GM21515 (cell line): ENCODE results near the gene ASTN1.

Experiments
- ATAC-seq: cut with Tn5 transposase; IDR thresholded peaks from one replicate; pipeline ENCODE4 v1.9.1; 2021; ENCODE audit not compliant: unreplicated experiment

The ASTN1 gene

DNA sequence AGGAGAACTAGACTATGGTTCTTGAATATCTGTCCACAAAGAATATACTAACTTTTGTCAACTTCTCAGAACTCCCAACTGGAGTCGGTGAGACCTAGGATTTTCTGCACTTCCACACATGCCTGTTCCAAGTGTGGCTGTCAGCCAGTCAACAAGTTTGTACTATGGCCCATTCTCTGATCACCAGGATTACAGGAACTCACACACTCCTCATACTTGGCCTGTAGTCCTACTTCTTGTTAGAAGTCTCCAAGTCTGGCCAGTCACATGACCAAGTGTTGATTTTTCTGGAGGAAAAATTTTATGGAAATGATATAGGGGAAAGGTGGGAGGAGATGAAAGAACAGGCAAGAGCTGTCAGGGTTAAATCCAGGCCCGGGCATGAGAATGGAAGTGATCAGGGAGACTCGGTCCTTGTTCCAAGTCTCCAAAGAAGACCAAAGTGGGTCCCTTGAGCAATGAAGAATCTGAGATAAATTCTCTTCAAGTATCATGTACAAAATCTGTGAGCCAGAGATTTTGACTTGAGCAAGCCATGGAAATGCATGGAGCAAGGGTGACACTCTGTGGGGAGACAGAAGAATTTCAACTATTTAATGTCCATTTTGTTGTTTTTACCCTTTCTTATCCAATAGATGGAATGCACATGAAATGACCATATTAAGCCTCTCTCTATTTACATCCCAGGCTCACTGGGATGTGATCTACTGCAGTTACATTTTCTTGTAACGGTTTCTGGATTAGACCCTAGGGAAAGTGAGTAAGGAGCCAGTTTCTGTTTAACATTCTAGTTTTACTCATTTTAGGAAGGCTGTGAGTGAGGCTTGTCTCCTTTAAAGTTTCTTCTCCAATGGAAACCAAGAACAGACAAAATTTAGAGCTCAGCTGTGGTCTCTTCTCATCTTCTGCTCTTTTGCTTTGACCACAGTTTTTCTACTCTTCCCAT is 320.9 kb downstream of the ASTN1 start:
- ATAC-seq, result no peak

DNA sequence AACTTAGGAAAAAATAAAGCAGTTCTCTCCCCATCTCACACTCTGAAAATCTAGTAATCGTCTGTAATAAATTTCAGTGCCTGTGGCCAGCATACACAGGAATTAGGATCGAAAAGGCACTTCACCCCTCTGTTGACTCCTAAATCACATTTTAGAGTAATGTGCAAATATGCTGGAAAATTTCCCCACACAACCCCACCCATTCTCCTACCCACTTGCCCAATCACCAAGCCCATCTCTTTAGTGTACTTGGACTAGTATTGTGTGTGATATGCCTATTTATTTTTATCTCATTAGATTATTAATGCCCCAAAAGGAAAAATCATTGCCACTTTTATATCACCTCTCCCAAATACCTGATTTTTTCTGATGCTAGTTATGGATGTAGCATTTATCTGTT is 323.3 kb downstream of the ASTN1 start:
- ATAC-seq, result no peak

DNA sequence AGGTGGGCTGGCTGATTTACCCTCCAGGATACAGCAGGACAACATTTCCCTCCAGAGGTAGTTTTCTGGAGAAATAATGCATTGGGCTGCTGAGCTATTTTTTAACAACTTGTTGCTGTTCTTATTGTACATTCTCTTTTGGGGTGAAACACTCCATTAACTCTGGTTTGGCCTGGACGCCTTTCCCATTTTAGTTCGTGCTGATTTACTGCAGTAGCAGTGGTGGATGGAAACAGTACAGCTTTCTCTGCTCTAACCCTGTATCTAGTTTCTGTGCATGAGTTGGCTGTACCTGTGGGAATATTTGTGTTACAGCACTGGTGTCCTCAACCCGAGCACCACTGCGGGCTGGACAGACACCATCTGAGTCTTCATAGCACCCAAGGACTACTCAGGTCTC is 325.3 kb downstream of the ASTN1 start:
- ATAC-seq, result no peak

DNA sequence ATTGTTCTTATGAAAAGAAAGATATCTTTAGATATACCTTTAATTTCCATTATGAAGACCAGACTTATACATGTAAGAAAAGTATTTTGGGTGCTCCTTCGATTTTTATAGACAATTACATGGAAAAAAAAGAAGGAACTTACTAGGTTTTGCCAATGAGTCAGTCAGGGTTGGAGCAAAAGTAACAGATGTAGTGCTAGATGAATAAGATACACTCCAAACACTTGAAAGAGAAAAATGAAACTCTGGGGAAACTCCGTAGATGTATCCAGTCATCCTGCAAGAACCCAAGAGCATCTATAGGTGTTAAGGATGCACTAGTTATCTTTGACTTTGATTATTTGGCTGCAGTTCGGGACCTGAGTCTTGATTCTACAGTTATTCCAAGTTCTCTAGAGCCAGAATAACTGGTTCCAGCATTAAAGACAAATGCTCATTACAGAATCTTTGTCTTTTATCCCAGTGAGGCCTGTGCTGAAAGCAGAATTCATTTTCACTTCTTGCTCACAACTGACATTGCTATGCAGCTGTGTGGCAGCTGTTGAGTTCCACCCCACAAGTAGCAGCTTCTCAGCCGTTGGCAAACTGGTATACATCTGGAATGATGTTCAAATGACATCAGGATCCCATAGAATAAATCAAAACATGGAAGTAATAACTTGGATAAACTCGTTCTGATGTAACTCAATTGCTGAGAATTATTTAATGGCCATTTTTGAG is 326.1 kb downstream of the ASTN1 start:
- no peak for ATAC-seq

DNA sequence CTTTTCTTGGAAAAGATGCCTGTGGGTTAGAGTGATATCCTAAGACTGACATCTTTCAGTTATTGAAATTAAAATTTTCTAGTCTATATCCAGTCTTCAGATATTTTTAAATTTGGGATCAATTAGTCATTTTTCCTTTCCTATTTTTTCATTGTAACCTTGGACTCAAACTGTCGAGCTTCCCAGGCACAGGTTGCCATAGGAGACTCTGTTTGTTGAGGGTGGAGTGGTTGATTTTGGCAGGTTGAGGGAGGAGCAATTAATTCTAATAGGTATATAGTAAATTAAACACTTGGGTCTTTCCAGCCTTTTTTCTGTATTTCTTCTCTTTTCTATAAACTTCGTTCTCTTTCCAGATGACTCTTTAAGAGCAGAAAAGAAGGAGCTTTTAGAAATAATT is 326.8 kb downstream of the ASTN1 start:
- no peak for ATAC-seq

DNA sequence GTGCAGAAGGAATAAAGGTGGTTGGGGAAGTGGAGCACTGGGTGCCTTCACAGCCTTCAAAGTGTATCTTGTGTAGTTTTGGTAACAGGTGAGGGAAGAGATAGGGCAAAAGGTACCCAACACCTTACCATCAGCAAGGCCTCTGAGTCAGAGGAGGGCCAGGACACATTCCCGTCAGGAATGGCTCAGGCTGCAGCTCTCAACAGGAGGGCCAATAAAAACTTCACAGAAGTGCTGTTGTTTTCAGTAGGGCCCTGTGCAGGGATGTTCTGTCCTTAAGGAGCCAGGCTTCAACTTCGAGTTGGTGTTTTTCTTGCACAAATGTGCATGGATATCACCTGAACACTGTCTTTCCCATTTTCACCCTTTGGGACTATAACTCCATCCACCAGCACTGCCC is 333.4 kb downstream of the ASTN1 start:
- ATAC-seq, result no peak

DNA sequence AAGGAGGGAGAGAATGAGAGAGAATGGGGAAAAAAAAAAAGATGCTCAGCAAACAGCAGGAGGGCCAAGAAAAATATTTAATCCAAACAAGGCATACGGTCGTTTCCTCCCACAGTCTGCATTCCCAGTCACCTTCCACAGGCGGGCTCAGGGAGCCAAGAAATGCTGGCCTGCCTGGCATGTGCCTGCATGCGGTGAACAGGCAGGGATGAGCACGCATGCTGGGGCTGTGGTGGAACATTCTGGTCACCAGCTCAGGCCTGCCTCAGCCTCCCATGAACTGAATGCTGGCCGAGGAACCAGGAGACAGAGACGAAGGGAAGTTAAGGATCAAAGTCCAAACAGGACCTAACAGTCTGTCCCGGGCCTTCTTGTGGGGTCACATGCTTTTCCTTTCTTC is 335.3 kb downstream of the ASTN1 start:
- ATAC-seq, result no peak

DNA sequence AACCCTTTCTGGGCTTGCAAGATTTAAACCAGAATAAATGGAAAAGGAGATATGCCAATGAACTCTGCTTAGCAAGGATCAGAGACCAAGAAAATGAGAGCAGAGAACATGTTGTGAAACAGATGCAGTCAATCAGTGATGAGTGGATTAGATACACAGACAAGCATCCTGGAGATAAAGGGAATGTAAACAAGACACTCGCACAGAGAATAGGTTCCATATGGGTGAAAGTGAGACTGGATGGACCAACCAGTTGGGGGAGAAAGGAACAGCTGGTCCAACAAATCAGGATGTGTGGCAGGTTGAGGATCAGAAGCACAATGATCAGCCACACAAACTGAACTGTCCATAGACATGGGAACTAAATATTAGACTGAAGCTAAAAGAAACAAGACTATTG is 338.2 kb downstream of the ASTN1 start:
- no peak for ATAC-seq

DNA sequence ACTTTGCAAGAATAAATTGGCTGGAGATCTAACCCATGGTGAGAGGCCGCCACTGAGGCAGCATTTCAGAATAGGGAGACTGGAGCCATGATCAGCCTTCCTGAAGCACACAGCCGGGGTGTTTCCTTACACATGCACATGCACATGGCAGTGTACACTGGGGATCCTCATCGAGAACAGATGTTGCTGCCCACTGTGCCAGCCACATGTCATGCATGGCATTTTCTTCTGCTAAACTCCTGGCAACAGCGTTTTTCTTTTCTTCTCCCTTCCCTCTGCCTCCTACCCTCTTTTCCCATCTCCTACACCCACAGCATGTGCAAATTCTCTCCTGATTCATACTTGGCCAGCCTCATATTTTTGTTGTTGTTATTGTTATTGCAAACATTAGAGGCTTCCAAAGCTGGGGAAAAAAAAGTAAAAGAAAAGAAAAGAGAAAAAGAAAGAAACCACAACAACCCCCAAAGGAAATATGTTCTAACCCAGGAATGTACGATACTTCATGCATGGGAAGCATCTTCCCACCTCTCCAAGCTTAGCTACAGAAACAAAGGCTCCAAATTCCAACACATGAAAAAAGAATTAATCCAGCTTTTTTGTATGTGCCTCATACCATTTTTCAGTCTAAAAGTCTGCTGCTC is 344.0 kb downstream of the ASTN1 start:
- no peak for ATAC-seq

DNA sequence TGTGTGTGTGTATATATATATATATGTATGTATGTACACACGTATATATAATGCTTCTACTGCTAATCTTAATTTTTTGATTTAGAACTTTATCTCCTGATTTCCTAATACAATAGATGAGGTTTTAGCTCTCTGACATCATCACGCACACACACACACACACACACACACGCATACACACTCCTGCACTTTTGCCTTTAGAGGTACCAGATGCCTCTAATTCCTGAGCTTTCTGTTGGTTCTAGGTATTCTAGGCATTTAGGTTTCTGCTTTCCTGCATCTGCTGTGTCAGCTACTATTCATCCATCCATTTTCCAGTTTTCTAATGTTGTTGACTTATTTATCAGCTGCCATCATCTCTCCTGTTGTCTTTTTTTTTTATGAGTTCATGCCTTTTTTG is 348.3 kb downstream of the ASTN1 start:
- ATAC-seq, result no peak

DNA sequence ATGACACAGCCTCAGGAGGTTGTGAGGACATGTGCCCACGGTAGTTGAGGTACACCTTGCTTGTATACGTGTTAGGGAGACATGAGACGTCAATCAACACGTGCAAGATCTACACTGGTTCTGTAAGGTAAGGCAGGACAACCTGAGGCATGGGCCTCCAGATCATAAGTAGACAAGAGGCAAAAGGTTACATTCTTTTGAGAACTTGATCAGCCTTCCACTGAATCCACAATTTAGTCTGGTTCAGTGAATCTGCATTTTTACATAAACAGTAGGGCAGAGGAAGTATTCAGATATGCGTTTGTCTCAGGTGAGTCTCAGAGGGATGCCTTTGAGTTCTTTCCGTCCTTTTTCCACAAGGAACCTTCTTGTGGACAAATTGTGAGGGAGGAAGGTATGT is 348.9 kb downstream of the ASTN1 start:
- no peak for ATAC-seq

DNA sequence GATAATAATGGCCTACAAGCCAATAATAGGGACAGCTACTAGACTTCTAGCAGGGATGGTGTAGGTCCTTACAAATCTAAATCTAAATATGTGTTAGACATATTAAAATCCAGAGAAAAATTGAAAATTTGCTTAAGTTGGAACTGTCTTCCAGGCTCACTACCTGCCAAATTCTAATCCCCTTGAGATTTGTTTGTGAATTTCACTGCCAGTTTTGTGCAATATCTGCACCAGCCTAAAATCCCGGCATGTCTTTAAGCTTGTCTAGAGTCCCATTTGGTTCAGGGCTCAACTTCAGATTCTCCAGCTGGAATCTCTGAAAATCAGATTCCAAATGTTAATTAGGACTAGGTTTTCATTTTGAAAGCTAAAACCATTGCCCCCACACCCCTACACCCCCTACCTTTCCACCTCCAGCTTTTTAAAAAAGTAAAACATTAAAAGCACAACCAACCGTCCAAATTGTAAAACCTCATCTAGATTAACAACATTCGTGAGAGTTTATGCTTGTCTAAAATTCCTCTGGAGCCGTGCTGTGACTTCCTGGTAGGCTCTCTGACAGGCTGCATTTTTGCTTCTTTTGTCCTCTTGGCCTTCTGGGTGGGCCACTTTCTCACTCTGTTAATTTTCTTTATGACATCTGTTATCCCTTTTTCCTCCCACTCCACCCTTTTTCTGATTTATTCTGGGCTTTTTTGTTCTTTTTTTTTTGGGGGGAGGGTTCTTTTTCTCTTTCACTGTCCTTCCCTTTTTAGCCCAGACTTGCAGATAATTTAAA is 352.8 kb downstream of the ASTN1 start:
- no peak for ATAC-seq

DNA sequence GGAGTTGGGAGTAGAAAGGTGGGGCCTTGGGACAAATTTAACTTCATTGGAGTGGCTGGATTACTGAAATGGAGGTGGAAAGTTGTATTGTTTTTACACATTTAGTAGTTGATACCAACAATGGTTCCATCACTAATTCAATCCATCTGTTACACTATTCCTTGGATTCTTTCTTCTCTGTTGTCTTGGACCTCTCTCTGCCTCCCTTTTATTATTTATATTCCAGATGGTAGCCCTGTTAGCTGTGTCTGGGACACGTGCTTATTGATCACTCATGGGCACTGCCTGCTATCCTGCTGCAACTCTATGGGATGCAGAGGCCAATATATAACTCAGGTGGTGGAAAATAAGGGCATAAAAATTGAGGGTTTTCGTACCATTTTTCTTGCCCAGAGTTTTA is 355.2 kb downstream of the ASTN1 start:
- ATAC-seq, result no peak
